ENCODE measurements around the gene OFD1.

The OFD1 gene

GRCh38 chrX:13764765-13765164, 30.2 kb downstream of the OFD1 start:
- in situ Hi-C loops (cut with HindIII; ENCODE audit: low pct_unique_long_range_greater_than_20kb, low sequenced_read_pairs), result no loop called here
- no peak for TF ChIP-seq JUND (IDR thresholded peaks at IDR 0.05; ENCODE audit: low read depth)
- peak in 1 of 2 experiments; percentile 4 for DNase-seq (ENCODE audit: low read depth in 1 of 2, low spot score in 1 of 2)

GRCh38 chrX:13768939-13769338, 34.4 kb downstream of the OFD1 start:
- in situ Hi-C loops (cut with HindIII; ENCODE audit: low pct_unique_long_range_greater_than_20kb, low sequenced_read_pairs), result no loop called here
- no peak for TF ChIP-seq JUND (IDR thresholded peaks at IDR 0.05; ENCODE audit: low read depth)
- DNase-seq (ENCODE audit: low read depth in 1 of 2, low spot score in 1 of 2), result no peak

GRCh38 chrX:13770013-13770535, 35.5 kb downstream of the OFD1 start:
- TF ChIP-seq JUND (IDR thresholded peaks at IDR 0.05; ENCODE audit: low read depth), result no peak
- in situ Hi-C loops (cut with HindIII; ENCODE audit: low pct_unique_long_range_greater_than_20kb, low sequenced_read_pairs), result no loop called here
- DNase-seq (ENCODE audit: low read depth in 1 of 2, low spot score in 1 of 2), result no peak

DNA sequence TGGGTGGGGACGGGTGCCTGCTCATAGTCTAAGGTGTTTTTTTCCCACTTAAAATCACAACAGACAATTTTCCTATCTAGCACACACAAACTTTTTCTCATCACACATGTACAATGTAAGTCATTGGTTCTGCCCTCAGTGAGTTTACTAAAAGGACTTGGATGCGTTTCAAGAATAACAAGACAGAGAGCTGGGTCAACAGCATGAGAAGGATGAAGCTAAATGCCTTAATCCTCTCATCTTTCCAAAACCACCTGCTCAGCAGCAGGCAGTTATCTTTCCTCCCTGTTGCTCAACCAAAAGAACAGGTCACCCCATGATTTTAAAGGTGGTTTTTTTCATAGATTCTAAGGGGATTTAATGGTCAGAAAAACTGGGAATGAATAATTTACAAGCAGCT, 40.1 kb downstream of the OFD1 start:
- in situ Hi-C loops (cut with HindIII; ENCODE audit: low pct_unique_long_range_greater_than_20kb, low sequenced_read_pairs), result no loop called here
- no peak for TF ChIP-seq JUND (IDR thresholded peaks at IDR 0.05; ENCODE audit: low read depth)
- peak in 1 of 2 experiments; percentile 7 for DNase-seq (ENCODE audit: low read depth in 1 of 2, low spot score in 1 of 2)

DNA sequence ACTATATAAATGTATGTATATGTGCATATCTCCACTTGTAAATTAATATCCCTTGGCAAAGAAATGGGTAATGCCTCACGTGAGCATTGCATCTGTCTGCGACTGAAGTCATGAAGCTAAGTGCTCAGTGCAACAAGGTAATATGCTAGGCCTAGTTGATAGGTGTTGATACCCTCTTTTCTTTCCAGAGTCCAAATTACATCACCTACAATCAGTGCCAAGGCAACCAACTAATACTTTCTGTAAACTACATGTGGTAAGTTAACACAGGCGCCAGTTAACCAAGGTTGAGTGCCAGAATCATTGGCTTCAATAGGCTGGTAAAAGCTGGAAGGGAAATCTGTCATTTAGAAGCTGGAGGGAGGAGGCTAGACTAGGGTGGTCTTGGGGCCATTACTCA, 41.3 kb downstream of the OFD1 start:
- no peak for DNase-seq (ENCODE audit: low read depth in 1 of 2, low spot score in 1 of 2)
- no peak for TF ChIP-seq JUND (IDR thresholded peaks at IDR 0.05; ENCODE audit: low read depth)
- in situ Hi-C loops (cut with HindIII; ENCODE audit: low pct_unique_long_range_greater_than_20kb, low sequenced_read_pairs), result no loop called here

GRCh38 chrX:13776387-13776786, 41.8 kb downstream of the OFD1 start:
- in situ Hi-C loops (cut with HindIII; ENCODE audit: low pct_unique_long_range_greater_than_20kb, low sequenced_read_pairs), result no loop called here
- no peak for DNase-seq (ENCODE audit: low read depth in 1 of 2, low spot score in 1 of 2)
- no peak for TF ChIP-seq JUND (IDR thresholded peaks at IDR 0.05; ENCODE audit: low read depth)

GRCh38 chrX:13778916-13779315, 44.4 kb downstream of the OFD1 start:
- in situ Hi-C loops (cut with HindIII; ENCODE audit: low pct_unique_long_range_greater_than_20kb, low sequenced_read_pairs), result no loop called here
- no peak for DNase-seq (ENCODE audit: low read depth in 1 of 2, low spot score in 1 of 2)

DNA sequence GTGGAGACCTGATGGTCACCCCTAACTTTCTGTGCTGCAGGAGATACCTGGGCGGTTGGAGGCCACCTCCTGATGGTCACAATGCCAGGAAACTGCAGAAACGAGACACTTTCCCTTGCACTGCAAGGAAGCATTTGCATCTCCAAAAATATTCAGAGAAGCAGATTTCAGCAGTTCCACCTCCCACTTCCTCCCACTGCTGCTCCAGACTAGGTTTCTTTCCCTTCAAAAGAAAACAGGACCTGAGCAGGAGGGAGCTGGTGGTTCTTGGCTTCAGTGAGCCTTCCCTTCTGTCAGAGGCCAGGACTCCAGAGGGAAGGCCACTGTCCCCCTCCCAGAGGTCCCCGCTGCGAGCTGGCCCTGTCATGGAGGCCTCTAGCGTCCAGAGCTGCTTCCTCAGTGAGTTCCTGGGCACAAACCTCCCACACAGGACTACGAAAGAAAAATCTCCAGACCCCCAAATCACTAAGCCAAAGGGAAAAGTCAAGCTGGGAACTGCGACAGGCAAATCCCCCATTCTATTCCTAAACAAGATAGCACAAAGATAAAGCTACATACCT, 46.4 kb downstream of the OFD1 start:
- DNase-seq (ENCODE audit: low read depth in 1 of 2, low spot score in 1 of 2), result no peak
- TF ChIP-seq JUND (IDR thresholded peaks at IDR 0.05; ENCODE audit: low read depth), result no peak
- in situ Hi-C loops (cut with HindIII; ENCODE audit: low pct_unique_long_range_greater_than_20kb, low sequenced_read_pairs), result no loop called here

More at GRCh38 chrX:13778916-13779315, 44.4 kb downstream of the OFD1 start:
- no peak for TF ChIP-seq JUND (IDR thresholded peaks at IDR 0.05; ENCODE audit: low read depth)

DNA sequence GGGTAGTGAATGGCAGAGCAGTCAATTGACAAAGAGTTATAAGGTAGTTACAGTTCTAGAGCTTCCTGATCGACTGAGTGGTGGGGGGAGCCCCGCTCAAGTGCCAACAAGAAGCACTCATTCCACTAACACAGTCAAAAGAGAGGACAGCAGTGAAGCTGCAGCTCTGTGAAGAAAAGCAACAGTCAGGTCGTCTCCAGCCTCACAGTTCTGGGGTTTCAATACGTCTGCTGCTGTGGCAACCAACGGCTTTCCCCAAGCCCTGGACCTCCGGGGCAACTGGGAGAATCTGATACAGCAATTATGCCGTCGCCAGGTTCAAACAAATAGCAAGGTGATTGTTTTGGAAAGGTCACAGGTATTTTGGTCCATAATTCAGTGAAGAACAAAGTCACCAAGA, 51.5 kb downstream of the OFD1 start:
- DNase-seq (ENCODE audit: low read depth in 1 of 2, low spot score in 1 of 2), result no peak
- in situ Hi-C loops (cut with HindIII; ENCODE audit: low pct_unique_long_range_greater_than_20kb, low sequenced_read_pairs), result no loop called here
- TF ChIP-seq JUND (IDR thresholded peaks at IDR 0.05; ENCODE audit: low read depth), result no peak

DNA sequence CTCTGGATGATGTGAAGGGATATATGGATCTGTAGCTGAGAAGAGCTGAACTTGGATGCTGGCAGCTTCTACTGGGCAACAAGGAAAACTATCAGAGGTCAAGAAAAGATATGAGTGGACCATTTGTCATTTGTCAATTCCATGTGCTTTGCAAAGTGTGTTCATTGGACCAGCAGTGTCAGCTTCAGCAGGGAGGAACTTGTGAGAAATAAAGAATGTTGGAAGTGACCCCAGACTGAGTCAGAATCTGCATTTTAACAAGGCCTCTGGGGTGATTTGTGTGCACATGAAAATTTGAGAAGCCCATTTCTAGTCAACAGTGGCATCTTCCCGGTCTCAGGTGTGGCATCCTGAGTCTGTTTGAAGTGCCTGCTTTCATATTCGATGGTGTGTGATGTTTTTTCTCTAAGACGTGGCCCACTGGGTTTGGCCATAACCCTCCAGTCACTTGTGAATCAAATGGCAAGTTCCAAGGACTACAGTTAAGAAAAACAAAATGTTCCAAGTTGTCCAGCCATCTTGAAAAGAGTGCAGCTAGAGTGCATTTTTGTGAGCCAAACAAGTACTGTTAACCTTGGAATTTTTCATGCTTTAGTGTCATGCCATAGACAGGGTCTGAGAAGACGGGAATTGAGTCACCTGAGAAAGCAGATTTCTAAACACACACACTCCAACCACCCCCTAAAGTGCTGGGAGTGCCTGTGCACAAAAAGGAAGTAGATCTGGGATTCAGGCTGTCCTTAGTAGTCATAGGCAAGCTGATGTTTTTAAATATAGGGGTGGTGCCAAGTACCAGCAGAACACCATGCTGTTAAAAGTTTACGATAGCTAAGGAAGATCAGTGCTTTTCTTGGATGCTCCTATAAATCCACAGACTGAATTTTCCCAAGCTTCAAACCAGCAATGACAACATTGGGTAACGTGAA, 55.9 kb downstream of the OFD1 start:
- TF ChIP-seq JUND (IDR thresholded peaks at IDR 0.05; ENCODE audit: low read depth), result no peak
- in situ Hi-C loops (cut with HindIII; ENCODE audit: low pct_unique_long_range_greater_than_20kb, low sequenced_read_pairs), result no loop called here
- DNase-seq (ENCODE audit: low read depth in 1 of 2, low spot score in 1 of 2), result no peak

DNA sequence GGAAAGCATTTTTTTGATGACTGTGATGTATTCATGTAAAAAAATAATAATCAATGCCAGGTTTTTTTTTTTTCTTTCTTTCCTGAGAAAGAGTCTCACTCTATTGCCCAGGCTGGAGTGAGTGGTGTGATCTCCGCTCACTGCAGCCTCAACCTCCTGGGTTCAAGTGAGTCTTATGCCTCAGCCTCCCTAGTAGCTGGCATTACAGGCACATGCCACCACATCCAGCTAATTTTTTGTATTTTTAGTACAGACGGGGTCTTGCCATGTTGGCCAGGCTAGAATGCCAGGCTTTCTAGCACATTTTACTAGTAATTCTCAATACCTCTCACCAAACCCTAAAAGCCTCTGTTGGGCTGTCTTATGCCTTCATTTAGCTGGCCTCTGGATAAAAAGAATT, 56.6 kb downstream of the OFD1 start:
- no peak for DNase-seq (ENCODE audit: low read depth in 1 of 2, low spot score in 1 of 2)
- in situ Hi-C loops (cut with HindIII; ENCODE audit: low pct_unique_long_range_greater_than_20kb, low sequenced_read_pairs), result no loop called here
- TF ChIP-seq JUND (IDR thresholded peaks at IDR 0.05; ENCODE audit: low read depth), result no peak

- in situ Hi-C loops (cut with HindIII; ENCODE audit: low pct_unique_long_range_greater_than_20kb, low sequenced_read_pairs), result no loop called here
- DNase-seq (ENCODE audit: low read depth in 1 of 2, low spot score in 1 of 2), result no peak
- TF ChIP-seq JUND (IDR thresholded peaks at IDR 0.05; ENCODE audit: low read depth), result no peak
These were observed 57.0 kb downstream of the OFD1 start for GRCh38 chrX:13791559-13791958.

GRCh38 chrX:13793897-13794296, 59.3 kb downstream of the OFD1 start:
- in situ Hi-C loops (cut with HindIII; ENCODE audit: low pct_unique_long_range_greater_than_20kb, low sequenced_read_pairs), result no loop called here
- TF ChIP-seq JUND (IDR thresholded peaks at IDR 0.05; ENCODE audit: low read depth), result no peak
- no peak for DNase-seq (ENCODE audit: low read depth in 1 of 2, low spot score in 1 of 2)

Measured in T47D (cell line).